DOHH2 (cell line): ENCODE data around the gene SCT.

Experiments used
- H3F3A ChIP-seq: fragments of 200-600 bp; sonication (generic), shearing (Covaris generic); 2 replicates; pipeline ENCODE4 v1.6.0; 2016; ENCODE audit warnings: antibody characterized with exemption, mild to moderate bottlenecking; ENCODE audit not compliant: control insufficient read depth, insufficient read depth
- H3K27ac ChIP-seq: fragments of 200-600 bp; sonication (generic); 2 replicates; pipeline ENCODE4 v1.5.1; 2014; ENCODE audit warnings: low read depth, mild to moderate bottlenecking, low read length, moderate library complexity
- H3K27me3 ChIP-seq: fragments of 200-600 bp; sonication (generic); 2 replicates; pipeline ENCODE4 v1.6.1; 2014; ENCODE audit warnings: mild to moderate bottlenecking, low read length, mixed read lengths; ENCODE audit not compliant: control insufficient read depth
- H3K36me3 ChIP-seq: fragments of 200-600 bp; sonication (generic); 2 replicates; pipeline ENCODE4 v1.6.1; 2014; ENCODE audit warnings: mild to moderate bottlenecking, low read length, moderate library complexity, mixed read lengths; ENCODE audit not compliant: control insufficient read depth
- H3K4me1 ChIP-seq: fragments of 200-600 bp; sonication (generic); 2 replicates; pipeline ENCODE4 v1.6.1; 2014; ENCODE audit warnings: mild to moderate bottlenecking, low read length, mixed read lengths; ENCODE audit not compliant: control insufficient read depth
- H3K4me2 ChIP-seq: fragments of 200-600 bp; sonication (generic); 2 replicates; pipeline ENCODE4 v1.6.0; 2014; ENCODE audit warnings: mild to moderate bottlenecking, low read length, moderate library complexity
- H3K4me3 ChIP-seq: fragments of 200-600 bp; sonication (generic); 2 replicates; pipeline ENCODE4 v1.5.1; 2014; ENCODE audit warnings: mild to moderate bottlenecking, low read length, mixed read lengths
- H3K79me2 ChIP-seq: fragments of 200-600 bp; sonication (generic); 2 replicates; pipeline ENCODE4 v1.6.1; 2014; ENCODE audit warnings: mild to moderate bottlenecking, low read length, mixed read lengths; ENCODE audit not compliant: control insufficient read depth
- H3K9me2 ChIP-seq: fragments of 200-600 bp; sonication (generic); replicated peaks from 2 replicates; pipeline ENCODE4 v1.6.1; 2014; ENCODE audit warnings: mild to moderate bottlenecking, low read length, mixed read lengths; ENCODE audit not compliant: control insufficient read depth
- H3K9me3 ChIP-seq: fragments of 200-600 bp; sonication (generic); 2 replicates; pipeline ENCODE4 v1.6.1; 2014; ENCODE audit warnings: antibody characterized with exemption, low read length, mixed read lengths; ENCODE audit not compliant: control insufficient read depth, insufficient read depth
- H4K20me1 ChIP-seq: fragments of 200-600 bp; sonication (generic); 2 replicates; pipeline ENCODE4 v1.6.0; 2014; ENCODE audit warnings: low read depth, mild to moderate bottlenecking, antibody characterized with exemption, low read length, moderate library complexity; ENCODE audit not compliant: control insufficient read depth, insufficient read depth
- CTCF ChIP-seq: fragments of 200-600 bp; sonication (generic); IDR thresholded peaks from one replicate; pipeline ENCODE4 v1.5.1; 2014; ENCODE audit warnings: antibody characterized with exemption, mild to moderate bottlenecking, low read depth, low read length; ENCODE audit not compliant: poor library complexity, severe bottlenecking
- EZH2phosphoT487 ChIP-seq: fragments of 200-600 bp; sonication (generic); IDR thresholded peaks from 2 replicates; pipeline ENCODE4 v1.6.1; 2017; ENCODE audit warnings: borderline replicate concordance, mild to moderate bottlenecking, antibody characterized with exemption, low read length, moderate library complexity, mixed read lengths

The SCT gene

GRCh38 chr11:637593-638521 lies 10.9 kb upstream of the SCT start:
- Histone ChIP-seq H3K36me3 (no peaks in the 10 kb centered on the region), H3K27me3 (no peaks in the 10 kb centered on the region), H4K20me1 (no peaks in the 10 kb centered on the region), H3K4me3 (no peak overlapping the region), H3K4me1 (no peaks in the 10 kb centered on the region), H3K9me3 (no peaks in the 10 kb centered on the region), H3K9me2 (no peaks in the 10 kb centered on the region), H3K79me2 (no peaks in the 10 kb centered on the region), H3K27ac (no peak overlapping the region), H3K4me2 (no peak overlapping the region), H3F3A (no peaks in the 10 kb centered on the region)
- TF ChIP-seq EZH2phosphoT487 (no peak), CTCF (no peak)

- no peaks in the 10 kb centered on the region for H3K27me3 ChIP-seq
- no peak for TF ChIP-seq CTCF
- TF ChIP-seq EZH2phosphoT487 = no peak
- no peak overlapping the region for H3K4me2 ChIP-seq
- H3K4me1 ChIP-seq = no peaks in the 10 kb centered on the region
- H4K20me1 ChIP-seq = no peaks in the 10 kb centered on the region
- no peak overlapping the region for H3K27ac ChIP-seq
- no peaks in the 10 kb centered on the region for H3K9me2 ChIP-seq
- no peaks in the 10 kb centered on the region for H3K36me3 ChIP-seq
- no peaks in the 10 kb centered on the region for H3K79me2 ChIP-seq
- H3K9me3 ChIP-seq = no peaks in the 10 kb centered on the region
- H3F3A ChIP-seq = no peaks in the 10 kb centered on the region
- H3K4me3 ChIP-seq = no peak overlapping the region
Measured at GRCh38 chr11:637333-637592, 10.3 kb upstream of the SCT start.

- no peak within 1 kb of the TSS for H3K4me3 ChIP-seq
Measured at GRCh38 chr11:636511-637332, 9.7 kb upstream of the SCT start, which contains the start of gene DRD4. TSS of gene DRD4 (plus strand) at chr11:637269. CDS start at chr11:637305, 36 bp downstream.

More at GRCh38 chr11:636511-637332, 9.7 kb upstream of the SCT start, which contains the start of gene DRD4:
- no peaks in the 10 kb centered on the region for H3K27me3 ChIP-seq
- no peak for TF ChIP-seq CTCF
- no peak for TF ChIP-seq EZH2phosphoT487
- H3F3A ChIP-seq = no peaks in the 10 kb centered on the region
- no peaks in the 10 kb centered on the region for H4K20me1 ChIP-seq
- no peak within 1 kb of the TSS for H3K4me2 ChIP-seq
- no peaks in the 10 kb centered on the region for H3K9me2 ChIP-seq
- no peak within 1 kb of the TSS for H3K27ac ChIP-seq
- no peaks in the 10 kb centered on the region for H3K4me1 ChIP-seq
- no peaks in the 10 kb centered on the region for H3K79me2 ChIP-seq
- no peaks in the 10 kb centered on the region for H3K36me3 ChIP-seq
- no peaks in the 10 kb centered on the region for H3K9me3 ChIP-seq
